ENCODE results near the gene PAK4.

PAK4 gene

GRCh38 chr19:39195755-39196154 lies 70.2 kb downstream of the PAK4 start:
- Histone ChIP-seq H3K27me3 (ENCODE audit: low read depth, low read length) (peaks cover 28% of the 10 kb centered on the region), H3K4me1 (ENCODE audit: control insufficient read depth in 1 of 2, insufficient read depth in 2 of 2, low read length in 2 of 2) (peaks cover 0 to 11% of the 10 kb centered on the region in 2 donors), H3K4me3 (ENCODE audit: low read depth in 1 of 2, low read length in 2 of 2) (no peak overlapping the region), H3K27ac (ENCODE audit: low read length) (no peak overlapping the region), H3K9me3 (ENCODE audit: control insufficient read depth in 1 of 2, low read length in 2 of 2) (no peaks in the 10 kb centered on the region), H3K36me3 (ENCODE audit: control insufficient read depth in 1 of 2, insufficient read depth in 2 of 2, low read length in 2 of 2) (no peaks in the 10 kb centered on the region)

GRCh38 chr19:39196320-39196719 lies 70.7 kb downstream of the PAK4 start:
- Histone ChIP-seq H3K4me3 (ENCODE audit: low read depth in 1 of 2, low read length in 2 of 2) (no peak overlapping the region), H3K27ac (ENCODE audit: low read length) (no peak overlapping the region), H3K9me3 (ENCODE audit: control insufficient read depth in 1 of 2, low read length in 2 of 2) (no peaks in the 10 kb centered on the region), H3K27me3 (ENCODE audit: low read depth, low read length) (peaks cover 28% of the 10 kb centered on the region), H3K4me1 (ENCODE audit: control insufficient read depth in 1 of 2, insufficient read depth in 2 of 2, low read length in 2 of 2) (peaks cover 0 to 11% of the 10 kb centered on the region in 2 donors), H3K36me3 (ENCODE audit: control insufficient read depth in 1 of 2, insufficient read depth in 2 of 2, low read length in 2 of 2) (no peaks in the 10 kb centered on the region)

- Histone ChIP-seq H3K27me3 (ENCODE audit: low read depth, low read length) (peaks cover 28% of the 10 kb centered on the region), H3K4me3 (ENCODE audit: low read depth in 1 of 2, low read length in 2 of 2) (no peak within 1 kb of the TSS), H3K9me3 (ENCODE audit: control insufficient read depth in 1 of 2, low read length in 2 of 2) (no peaks in the 10 kb centered on the region), H3K4me1 (ENCODE audit: control insufficient read depth in 1 of 2, insufficient read depth in 2 of 2, low read length in 2 of 2) (peaks cover 0 to 11% of the 10 kb centered on the region in 2 donors), H3K27ac (ENCODE audit: low read length) (no peak within 1 kb of the TSS), H3K36me3 (ENCODE audit: control insufficient read depth in 1 of 2, insufficient read depth in 2 of 2, low read length in 2 of 2) (no peaks in the 10 kb centered on the region)
These were observed 71.4 kb downstream of the PAK4 start, which contains the start of gene NCCRP1 for GRCh38 chr19:39196860-39197562. NCCRP1 (plus strand) TSS chr19:39196964; CDS start chr19:39196983, 19 bp downstream.

- H3K9me3 ChIP-seq (ENCODE audit: control insufficient read depth in 1 of 2, low read length in 2 of 2), result no peaks in the 10 kb centered on the region
- H3K36me3 ChIP-seq (ENCODE audit: control insufficient read depth in 1 of 2, insufficient read depth in 2 of 2, low read length in 2 of 2), result no peaks in the 10 kb centered on the region
- no peak overlapping the region for H3K27ac ChIP-seq (ENCODE audit: low read length)
- H3K4me1 ChIP-seq (ENCODE audit: control insufficient read depth in 1 of 2, insufficient read depth in 2 of 2, low read length in 2 of 2), result peaks cover 0 to 11% of the 10 kb centered on the region in 2 donors
- H3K4me3 ChIP-seq (ENCODE audit: low read depth in 1 of 2, low read length in 2 of 2), result no peak overlapping the region
- peaks cover 32% of the 10 kb centered on the region for H3K27me3 ChIP-seq (ENCODE audit: low read depth, low read length)
These were observed 72.2 kb downstream of the PAK4 start for GRCh38 chr19:39197808-39198207.

- Histone ChIP-seq H3K27ac (ENCODE audit: low read length) (no peak overlapping the region), H3K4me3 (ENCODE audit: low read depth in 1 of 2, low read length in 2 of 2) (no peak overlapping the region), H3K36me3 (ENCODE audit: control insufficient read depth in 1 of 2, insufficient read depth in 2 of 2, low read length in 2 of 2) (no peaks in the 10 kb centered on the region), H3K4me1 (ENCODE audit: control insufficient read depth in 1 of 2, insufficient read depth in 2 of 2, low read length in 2 of 2) (peaks cover 0 to 11% of the 10 kb centered on the region in 2 donors), H3K27me3 (ENCODE audit: low read depth, low read length) (peaks cover 35% of the 10 kb centered on the region), H3K9me3 (ENCODE audit: control insufficient read depth in 1 of 2, low read length in 2 of 2) (no peaks in the 10 kb centered on the region)
These were observed 73.4 kb downstream of the PAK4 start for GRCh38 chr19:39199025-39199424.

GRCh38 chr19:39200066-39200802 lies 74.6 kb downstream of the PAK4 start:
- peaks cover 0 to 11% of the 10 kb centered on the region in 2 donors for H3K4me1 ChIP-seq (ENCODE audit: control insufficient read depth in 1 of 2, insufficient read depth in 2 of 2, low read length in 2 of 2)
- no peaks in the 10 kb centered on the region for H3K9me3 ChIP-seq (ENCODE audit: control insufficient read depth in 1 of 2, low read length in 2 of 2)
- H3K36me3 ChIP-seq (ENCODE audit: control insufficient read depth in 1 of 2, insufficient read depth in 2 of 2, low read length in 2 of 2), result no peaks in the 10 kb centered on the region
- no peak overlapping the region for H3K27ac ChIP-seq (ENCODE audit: low read length)
- peaks cover 29% of the 10 kb centered on the region for H3K27me3 ChIP-seq (ENCODE audit: low read depth, low read length)
- H3K4me3 ChIP-seq (ENCODE audit: low read depth in 1 of 2, low read length in 2 of 2), result no peak overlapping the region

- Histone ChIP-seq H3K27me3 (ENCODE audit: low read depth, low read length) (peaks cover 28% of the 10 kb centered on the region), H3K4me3 (ENCODE audit: low read depth in 1 of 2, low read length in 2 of 2) (no peak overlapping the region), H3K36me3 (ENCODE audit: control insufficient read depth in 1 of 2, insufficient read depth in 2 of 2, low read length in 2 of 2) (no peaks in the 10 kb centered on the region), H3K27ac (ENCODE audit: low read length) (no peak overlapping the region), H3K9me3 (ENCODE audit: control insufficient read depth in 1 of 2, low read length in 2 of 2) (no peaks in the 10 kb centered on the region), H3K4me1 (ENCODE audit: control insufficient read depth in 1 of 2, insufficient read depth in 2 of 2, low read length in 2 of 2) (peaks cover 0 to 11% of the 10 kb centered on the region in 2 donors)
These were observed 75.2 kb downstream of the PAK4 start for GRCh38 chr19:39200803-39201115.

GRCh38 chr19:39202998-39203355 lies 77.4 kb downstream of the PAK4 start:
- H3K4me3 ChIP-seq (ENCODE audit: low read depth in 1 of 2, low read length in 2 of 2), result no peak overlapping the region
- H3K27ac ChIP-seq (ENCODE audit: low read length), result no peak overlapping the region

GRCh38 chr19:39203372-39204341 lies 78.1 kb downstream of the PAK4 start, which contains the start of gene SYCN:
SYCN (minus strand) TSS chr19:39204263; CDS start chr19:39204254, 9 bp downstream.
- Histone ChIP-seq H3K27ac (ENCODE audit: low read length) (no peak within 1 kb of the TSS), H3K4me1 (ENCODE audit: control insufficient read depth in 1 of 2, insufficient read depth in 2 of 2, low read length in 2 of 2) (peaks cover 0 to 5% of the 10 kb centered on the region in 2 donors), H3K9me3 (ENCODE audit: control insufficient read depth in 1 of 2, low read length in 2 of 2) (no peaks in the 10 kb centered on the region), H3K4me3 (ENCODE audit: low read depth in 1 of 2, low read length in 2 of 2) (no peak within 1 kb of the TSS), H3K27me3 (ENCODE audit: low read depth, low read length) (peaks cover 7% of the 10 kb centered on the region), H3K36me3 (ENCODE audit: control insufficient read depth in 1 of 2, insufficient read depth in 2 of 2, low read length in 2 of 2) (no peaks in the 10 kb centered on the region)

More at GRCh38 chr19:39202998-39203355, 77.4 kb downstream of the PAK4 start:
- no peaks in the 10 kb centered on the region for H3K36me3 ChIP-seq (ENCODE audit: control insufficient read depth in 1 of 2, insufficient read depth in 2 of 2, low read length in 2 of 2)
- peaks cover 0 to 5% of the 10 kb centered on the region in 2 donors for H3K4me1 ChIP-seq (ENCODE audit: control insufficient read depth in 1 of 2, insufficient read depth in 2 of 2, low read length in 2 of 2)
- H3K27me3 ChIP-seq (ENCODE audit: low read depth, low read length), result peaks cover 10% of the 10 kb centered on the region
- H3K9me3 ChIP-seq (ENCODE audit: control insufficient read depth in 1 of 2, low read length in 2 of 2), result no peaks in the 10 kb centered on the region

- Histone ChIP-seq H3K27ac (ENCODE audit: low read length) (no peak overlapping the region), H3K9me3 (ENCODE audit: control insufficient read depth in 1 of 2, low read length in 2 of 2) (no peaks in the 10 kb centered on the region), H3K27me3 (ENCODE audit: low read depth, low read length) (peaks cover 7% of the 10 kb centered on the region), H3K4me3 (ENCODE audit: low read depth in 1 of 2, low read length in 2 of 2) (no peak overlapping the region), H3K36me3 (ENCODE audit: control insufficient read depth in 1 of 2, insufficient read depth in 2 of 2, low read length in 2 of 2) (no peaks in the 10 kb centered on the region), H3K4me1 (ENCODE audit: control insufficient read depth in 1 of 2, insufficient read depth in 2 of 2, low read length in 2 of 2) (no peaks in the 10 kb centered on the region)
These were observed 79.8 kb downstream of the PAK4 start for GRCh38 chr19:39205449-39205764.

- Histone ChIP-seq H3K36me3 (ENCODE audit: control insufficient read depth in 1 of 2, insufficient read depth in 2 of 2, low read length in 2 of 2) (no peaks in the 10 kb centered on the region), H3K27me3 (ENCODE audit: low read depth, low read length) (peaks cover 7% of the 10 kb centered on the region), H3K4me1 (ENCODE audit: control insufficient read depth in 1 of 2, insufficient read depth in 2 of 2, low read length in 2 of 2) (no peaks in the 10 kb centered on the region), H3K27ac (ENCODE audit: low read length) (no peak overlapping the region), H3K4me3 (ENCODE audit: low read depth in 1 of 2, low read length in 2 of 2) (no peak overlapping the region), H3K9me3 (ENCODE audit: control insufficient read depth in 1 of 2, low read length in 2 of 2) (no peaks in the 10 kb centered on the region)
These were observed 80.5 kb downstream of the PAK4 start for GRCh38 chr19:39206122-39206521.
